Measurements from ENCODE around the gene AKAP13.
"Not testable (repeated sequence)": the region's sequence is repeated elsewhere in the genome, so short reads cannot be mapped to it uniquely, and the experiment has no call there.

AKAP13 gene, protein sequence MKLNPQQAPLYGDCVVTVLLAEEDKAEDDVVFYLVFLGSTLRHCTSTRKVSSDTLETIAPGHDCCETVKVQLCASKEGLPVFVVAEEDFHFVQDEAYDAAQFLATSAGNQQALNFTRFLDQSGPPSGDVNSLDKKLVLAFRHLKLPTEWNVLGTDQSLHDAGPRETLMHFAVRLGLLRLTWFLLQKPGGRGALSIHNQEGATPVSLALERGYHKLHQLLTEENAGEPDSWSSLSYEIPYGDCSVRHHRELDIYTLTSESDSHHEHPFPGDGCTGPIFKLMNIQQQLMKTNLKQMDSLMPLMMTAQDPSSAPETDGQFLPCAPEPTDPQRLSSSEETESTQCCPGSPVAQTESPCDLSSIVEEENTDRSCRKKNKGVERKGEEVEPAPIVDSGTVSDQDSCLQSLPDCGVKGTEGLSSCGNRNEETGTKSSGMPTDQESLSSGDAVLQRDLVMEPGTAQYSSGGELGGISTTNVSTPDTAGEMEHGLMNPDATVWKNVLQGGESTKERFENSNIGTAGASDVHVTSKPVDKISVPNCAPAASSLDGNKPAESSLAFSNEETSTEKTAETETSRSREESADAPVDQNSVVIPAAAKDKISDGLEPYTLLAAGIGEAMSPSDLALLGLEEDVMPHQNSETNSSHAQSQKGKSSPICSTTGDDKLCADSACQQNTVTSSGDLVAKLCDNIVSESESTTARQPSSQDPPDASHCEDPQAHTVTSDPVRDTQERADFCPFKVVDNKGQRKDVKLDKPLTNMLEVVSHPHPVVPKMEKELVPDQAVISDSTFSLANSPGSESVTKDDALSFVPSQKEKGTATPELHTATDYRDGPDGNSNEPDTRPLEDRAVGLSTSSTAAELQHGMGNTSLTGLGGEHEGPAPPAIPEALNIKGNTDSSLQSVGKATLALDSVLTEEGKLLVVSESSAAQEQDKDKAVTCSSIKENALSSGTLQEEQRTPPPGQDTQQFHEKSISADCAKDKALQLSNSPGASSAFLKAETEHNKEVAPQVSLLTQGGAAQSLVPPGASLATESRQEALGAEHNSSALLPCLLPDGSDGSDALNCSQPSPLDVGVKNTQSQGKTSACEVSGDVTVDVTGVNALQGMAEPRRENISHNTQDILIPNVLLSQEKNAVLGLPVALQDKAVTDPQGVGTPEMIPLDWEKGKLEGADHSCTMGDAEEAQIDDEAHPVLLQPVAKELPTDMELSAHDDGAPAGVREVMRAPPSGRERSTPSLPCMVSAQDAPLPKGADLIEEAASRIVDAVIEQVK (N-terminal part only)

DNA sequence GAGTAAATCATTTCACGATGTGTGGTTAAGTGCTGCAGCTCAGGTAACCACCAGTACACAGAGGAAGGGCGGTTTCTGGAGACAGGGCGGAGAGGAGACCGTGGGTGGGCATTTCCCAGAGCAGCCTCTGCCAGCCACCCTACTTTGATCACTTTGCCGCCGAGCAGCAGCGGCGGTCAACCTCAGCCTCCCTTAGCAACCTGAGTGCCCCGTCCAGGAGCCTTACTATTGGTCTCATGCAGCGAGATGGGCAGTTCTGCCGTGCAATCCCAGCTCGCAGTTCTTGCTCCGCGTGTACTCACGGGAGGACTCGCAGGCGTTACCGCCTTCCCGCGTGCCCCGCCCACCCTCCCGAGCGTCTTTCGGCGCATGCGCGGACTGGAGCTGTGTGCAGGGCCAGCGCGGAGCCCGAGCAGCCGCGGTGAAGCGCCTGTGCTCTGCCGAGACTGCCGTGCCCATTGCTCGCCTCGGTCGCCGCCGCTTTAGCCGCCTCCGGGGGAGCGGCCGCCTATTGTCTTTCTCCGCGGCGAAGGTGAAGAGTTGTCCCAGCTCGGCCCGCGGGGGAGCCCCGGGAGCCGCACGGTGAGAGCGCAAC lies at the start of gene AKAP13:
TSS of gene AKAP13 (plus strand) at position 387 of the 595 bp plus-strand sequence. CDS start 105,118 bp downstream, outside the sequence.
- DNase-seq (ENCODE audit: low spot score), result peak; percentile 98

DNA sequence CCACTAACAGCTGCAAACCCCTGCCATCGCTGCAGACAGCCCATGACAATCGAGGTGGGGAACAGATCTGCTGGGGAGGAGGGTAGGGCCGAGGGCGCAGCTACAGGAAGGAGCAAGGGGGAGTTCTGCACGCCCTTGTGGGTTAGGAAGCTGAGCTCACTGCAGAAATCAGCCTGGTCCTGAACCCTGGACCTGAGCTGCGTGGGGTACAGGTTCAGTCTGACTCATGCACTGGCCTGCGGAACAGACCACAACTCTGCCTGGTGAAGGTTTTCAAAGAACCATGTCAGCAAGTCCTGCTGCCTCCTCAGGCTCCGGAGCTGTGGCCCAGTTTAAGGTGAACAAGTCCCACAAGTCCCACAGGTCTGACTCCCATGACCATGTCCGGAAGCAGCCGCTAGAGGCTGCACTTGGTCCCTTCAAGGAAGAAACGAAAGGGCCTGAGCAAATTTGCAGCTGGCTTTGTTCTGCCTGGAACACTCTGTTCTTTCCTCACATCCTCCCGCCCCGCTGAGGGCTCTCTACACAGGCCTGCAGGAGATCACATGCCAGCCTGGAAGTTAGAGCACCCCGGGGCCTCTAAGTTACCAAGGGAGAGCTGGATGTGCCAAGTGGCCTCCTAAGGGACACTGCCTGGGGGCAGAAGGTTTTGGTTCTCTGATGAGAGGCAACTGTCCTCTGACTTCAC lies 49.4 kb upstream of the AKAP13 start:
- peak; percentile 72 for DNase-seq (ENCODE audit: low spot score)

DNA sequence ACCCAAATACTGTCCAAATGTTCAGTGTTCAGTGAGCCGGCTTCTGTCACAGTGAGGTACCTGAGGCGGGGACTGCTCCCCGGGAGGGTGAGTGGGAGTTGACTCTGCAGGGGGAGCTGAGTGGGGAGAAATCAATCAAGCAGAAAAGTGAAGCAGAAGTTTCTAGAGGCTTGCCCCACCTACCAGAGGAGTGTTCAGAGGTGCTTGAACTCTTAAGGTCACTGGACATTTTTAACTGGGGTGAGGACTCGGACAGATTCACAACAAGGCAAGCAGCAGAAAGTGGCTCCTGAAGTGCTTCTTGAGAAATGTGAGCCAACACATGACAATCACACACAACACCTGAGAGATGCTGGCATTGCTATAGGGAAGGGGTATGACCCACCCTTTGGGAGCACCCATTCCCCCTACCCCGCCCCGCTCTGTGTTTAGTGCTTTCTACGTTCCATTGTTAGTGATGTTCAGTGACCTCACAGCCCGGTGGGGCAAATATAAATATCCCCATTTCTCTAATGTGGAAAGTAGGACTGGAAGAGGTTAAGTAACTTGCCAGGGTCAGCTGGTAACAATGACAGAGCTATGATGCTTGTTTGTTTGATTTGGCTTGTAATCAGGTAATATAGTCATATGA lies 48.6 kb upstream of the AKAP13 start:
- no peak for DNase-seq (ENCODE audit: low spot score)

DNA sequence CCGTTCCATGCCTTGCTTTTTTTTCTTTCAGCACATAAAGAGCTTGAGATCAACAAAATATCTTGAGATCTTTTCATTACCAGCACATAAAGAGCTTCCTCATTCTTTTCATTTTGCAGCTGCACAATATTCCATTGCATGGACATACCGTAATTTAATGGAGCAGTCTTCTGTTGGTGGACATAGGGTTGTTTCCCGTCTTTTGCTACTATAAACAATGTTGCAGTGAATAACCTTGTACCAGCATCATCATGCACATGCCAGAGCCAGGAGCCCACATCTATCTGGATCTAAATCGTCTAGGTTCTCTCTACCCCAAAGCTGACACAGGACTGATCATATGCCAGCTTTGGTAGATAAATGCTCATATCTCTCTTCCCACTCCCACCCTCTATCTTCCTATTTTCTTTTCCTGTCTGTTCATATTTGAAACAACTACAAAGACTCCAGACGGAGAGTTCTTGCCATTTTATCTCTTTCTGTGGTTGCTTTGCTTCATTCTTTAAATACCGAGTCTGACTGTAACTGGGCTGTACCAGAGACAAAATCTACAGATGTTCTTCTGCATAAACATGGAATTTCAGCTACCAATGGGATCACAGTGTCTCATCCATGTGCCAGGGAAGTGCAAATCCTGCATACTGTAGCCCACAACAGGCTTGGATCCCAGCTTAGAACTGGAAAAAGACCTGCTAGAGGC lies 47.1 kb upstream of the AKAP13 start:
- peak; percentile 63 for DNase-seq (ENCODE audit: low spot score)

DNA sequence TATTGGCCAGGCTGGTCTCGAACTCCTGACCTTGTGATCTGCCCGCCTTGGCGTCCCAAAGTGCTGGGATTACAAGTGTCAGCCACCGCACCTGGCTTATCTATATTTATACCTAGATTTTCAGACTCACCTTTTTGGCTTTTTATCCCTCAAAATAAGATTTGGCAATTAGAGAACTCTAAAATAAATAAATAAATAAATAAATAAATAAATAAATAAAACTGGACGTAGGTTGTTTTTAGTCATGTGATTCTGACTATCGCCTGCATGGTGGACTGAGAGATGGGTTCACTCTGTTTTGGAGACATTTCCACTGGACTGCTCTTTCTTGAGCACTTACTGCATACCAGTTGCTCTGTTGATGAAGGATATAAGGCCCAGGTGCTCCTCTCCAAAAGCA lies 46.2 kb upstream of the AKAP13 start:
- no peak for DNase-seq (ENCODE audit: low spot score)

DNA sequence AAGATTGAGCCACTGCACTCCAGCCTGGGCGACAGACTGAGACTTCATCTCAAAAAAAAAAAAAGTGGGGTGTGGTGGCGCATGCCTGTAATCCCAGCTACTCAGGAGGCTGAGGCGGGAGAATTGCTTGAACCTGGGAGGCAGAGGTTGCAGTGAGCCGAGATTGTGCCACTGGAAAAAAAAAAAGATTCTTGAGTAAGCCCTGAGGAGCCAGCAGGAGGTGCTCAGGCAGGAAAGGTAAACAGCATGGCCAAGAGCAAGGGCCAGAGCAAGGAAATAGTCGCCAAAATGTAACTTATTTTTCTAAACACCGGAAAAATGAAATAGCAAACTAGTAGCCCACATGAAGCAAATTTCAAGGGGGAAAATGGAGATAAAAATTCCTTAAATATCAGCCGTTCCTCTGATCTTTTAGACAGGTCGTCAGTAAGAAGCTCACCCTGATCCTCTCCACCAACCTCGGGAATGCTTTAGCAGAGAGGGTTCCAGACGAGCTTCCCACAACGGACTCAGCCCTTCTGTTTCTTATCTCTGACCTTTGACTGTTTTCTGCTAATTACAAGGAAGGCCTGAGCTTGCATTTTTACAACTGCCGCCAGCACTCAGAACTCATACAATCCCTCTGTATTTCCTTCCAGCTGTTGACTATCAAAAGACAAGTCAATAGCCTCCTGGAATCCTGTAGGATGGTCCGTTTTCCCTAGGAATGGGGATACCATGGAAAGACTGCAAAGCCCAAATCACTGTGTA lies 45.0 kb upstream of the AKAP13 start:
- no peak for DNase-seq (ENCODE audit: low spot score)

DNA sequence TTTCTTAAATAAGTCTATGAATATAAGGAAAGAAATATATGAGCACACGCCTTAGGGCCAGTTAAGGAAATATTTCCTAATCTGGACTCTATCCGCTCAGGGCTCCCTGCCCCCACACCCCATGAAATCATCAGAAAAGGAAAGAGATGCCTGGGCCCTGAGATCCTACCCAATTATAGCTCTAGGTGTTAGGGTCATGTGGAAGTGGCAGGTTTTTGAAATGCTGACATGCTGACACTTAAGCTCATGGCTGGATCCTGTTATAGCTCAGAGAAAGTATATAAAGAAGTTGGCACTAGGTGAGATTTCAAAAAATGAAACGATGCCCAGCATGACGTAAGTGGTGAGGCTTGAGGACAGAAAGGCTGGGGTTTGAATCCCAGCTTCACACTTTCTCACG lies 43.5 kb upstream of the AKAP13 start:
- no peak for DNase-seq (ENCODE audit: low spot score)

DNA sequence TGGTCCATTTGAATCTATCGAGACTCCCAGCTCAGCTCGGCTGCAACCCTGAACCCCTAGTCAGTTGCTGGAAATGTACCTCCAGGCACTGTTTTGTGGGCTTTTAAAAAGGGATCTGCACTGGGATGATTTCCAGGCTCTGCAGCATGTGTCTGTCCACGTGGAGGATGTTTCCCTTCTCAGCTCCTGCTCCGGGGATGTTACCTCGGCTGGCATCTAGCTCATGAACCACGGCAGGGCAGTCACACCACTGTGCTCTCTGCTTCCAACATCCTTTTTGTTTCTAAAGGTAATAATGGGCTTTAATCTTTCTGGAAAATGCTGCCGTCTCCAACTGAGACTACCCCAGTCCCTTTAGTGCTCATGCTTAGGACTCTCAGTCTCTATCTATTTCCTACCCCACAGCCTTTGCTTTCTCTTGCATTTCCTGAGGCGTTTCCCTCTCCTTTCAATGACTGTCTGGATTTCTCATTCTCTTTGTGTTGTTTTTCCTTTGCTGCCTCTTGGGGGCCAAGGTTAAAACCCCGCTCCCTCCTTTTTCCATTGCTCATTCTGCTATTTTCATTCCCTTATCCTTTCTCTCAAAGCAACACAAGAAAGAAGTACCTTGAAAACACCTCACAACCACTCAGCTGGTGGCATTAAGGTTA lies 42.9 kb upstream of the AKAP13 start:
- no peak for DNase-seq (ENCODE audit: low spot score)

DNA sequence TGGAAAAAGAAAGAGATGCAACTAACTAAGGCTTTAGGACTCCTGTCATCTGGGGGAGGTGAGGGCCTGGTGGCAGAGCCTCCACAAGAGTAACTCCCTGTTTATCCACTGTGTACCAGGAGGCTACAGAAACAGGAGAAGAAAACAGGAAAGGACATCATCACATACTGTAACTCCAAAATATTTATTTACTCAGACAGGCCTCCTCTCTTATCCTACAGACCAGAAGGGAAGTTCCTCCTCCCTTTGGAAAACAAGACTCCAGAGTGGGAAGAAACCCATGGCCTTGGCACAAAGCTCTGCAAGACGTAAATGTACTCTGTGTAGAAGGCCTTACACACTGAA lies 40.1 kb upstream of the AKAP13 start:
- no peak for DNase-seq (ENCODE audit: low spot score)

DNA sequence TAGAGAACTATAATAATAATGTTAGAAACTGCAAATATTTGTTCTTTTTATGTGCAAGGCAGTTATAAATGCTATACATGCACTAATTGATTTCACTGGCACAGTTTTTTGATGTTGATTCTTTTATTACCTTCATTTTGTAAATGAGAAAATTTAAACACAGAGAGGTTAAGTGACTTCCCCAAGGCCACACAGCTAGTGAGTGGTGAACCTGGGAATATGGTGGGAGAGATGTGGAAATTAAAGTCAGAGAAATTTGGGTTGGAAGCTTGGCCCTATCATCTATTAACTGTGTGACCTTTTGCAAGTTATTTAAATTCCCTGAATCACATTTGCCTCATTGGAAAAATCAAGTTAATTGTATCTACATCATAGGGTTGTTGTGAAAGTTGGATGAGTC lies 39.6 kb upstream of the AKAP13 start:
- DNase-seq (ENCODE audit: low spot score), result no peak

DNA sequence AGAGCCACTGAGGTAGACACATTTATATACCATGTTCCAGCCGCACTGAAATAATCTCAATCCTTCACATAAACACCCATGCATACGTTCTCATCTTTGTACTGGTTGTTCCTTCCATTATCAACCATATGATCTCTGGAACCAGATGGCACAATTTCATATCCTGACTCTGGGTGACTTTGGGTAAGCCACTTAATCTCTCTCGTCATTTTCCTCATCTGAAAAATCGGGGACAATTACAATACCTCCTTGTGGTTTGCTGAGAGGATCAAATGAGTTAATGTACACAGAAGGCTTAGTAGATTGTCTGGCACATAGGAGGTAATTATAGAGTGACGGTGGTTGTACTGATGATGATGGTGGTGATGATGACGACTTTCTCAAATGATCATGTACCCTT lies 38.2 kb upstream of the AKAP13 start:
- not testable (repeated sequence) for DNase-seq (ENCODE audit: low spot score)

DNA sequence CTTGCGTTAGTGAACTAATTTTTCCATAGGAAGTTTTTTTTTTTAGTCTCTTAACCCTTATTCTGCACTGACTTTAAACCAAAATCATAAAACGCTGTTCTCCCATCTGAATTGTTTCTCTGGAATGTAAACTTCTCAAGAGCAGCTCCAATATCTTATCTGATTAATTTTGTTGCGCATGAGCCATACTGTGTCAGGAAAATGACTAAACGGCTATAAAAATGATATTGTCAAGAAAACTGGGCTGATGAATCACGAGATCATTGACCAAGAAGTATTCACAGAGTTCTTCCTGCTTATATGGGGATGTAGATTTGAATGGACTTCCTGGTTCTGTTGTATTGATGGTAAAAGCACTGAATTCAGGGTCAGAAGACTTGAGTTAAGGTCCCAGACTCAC lies 37.0 kb upstream of the AKAP13 start:
- peak; percentile 10 for DNase-seq (ENCODE audit: low spot score)

DNA sequence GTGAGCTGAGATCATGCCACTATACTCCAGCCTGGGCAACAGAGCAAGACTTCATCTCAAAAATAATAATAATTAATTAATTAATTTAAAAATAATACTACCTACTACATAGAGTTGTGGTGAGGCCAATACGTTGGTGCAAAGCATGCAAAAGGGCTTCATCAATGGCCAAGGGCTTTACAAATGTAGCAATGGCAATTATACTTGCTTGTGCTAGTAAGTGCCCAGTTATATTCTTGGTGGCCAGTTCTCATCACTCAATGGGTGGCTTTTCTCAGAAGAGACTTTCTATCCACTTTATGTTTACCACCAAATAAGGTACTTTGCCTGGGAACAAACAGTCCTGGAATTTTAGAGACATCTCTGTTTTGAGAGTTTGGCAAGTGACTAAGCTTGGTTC lies 36.2 kb upstream of the AKAP13 start:
- not testable (repeated sequence) for DNase-seq (ENCODE audit: low spot score)

DNA sequence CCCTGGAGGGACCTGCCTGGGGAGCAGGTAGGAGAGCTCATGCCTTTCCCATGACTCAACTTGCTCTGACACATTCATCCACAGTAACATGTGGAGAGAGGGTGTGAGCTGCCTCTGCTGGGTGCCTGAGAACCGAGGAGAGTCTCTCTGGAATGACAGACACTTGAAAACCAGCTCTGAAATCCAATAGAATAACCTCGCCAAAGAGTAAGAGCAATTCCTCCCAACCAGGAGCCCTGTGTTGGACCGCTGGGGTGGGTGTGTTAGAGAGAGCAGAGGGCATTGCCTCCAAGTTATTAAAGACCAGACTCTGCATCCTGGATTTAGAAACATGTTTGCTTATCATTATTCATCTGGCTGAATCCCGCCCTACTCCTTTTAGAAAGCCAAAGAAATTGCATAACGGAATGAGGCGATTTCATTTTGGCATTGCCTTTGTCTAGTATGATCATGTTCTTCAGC lies 35.7 kb upstream of the AKAP13 start:
- not testable (repeated sequence) for DNase-seq (ENCODE audit: low spot score)

DNA sequence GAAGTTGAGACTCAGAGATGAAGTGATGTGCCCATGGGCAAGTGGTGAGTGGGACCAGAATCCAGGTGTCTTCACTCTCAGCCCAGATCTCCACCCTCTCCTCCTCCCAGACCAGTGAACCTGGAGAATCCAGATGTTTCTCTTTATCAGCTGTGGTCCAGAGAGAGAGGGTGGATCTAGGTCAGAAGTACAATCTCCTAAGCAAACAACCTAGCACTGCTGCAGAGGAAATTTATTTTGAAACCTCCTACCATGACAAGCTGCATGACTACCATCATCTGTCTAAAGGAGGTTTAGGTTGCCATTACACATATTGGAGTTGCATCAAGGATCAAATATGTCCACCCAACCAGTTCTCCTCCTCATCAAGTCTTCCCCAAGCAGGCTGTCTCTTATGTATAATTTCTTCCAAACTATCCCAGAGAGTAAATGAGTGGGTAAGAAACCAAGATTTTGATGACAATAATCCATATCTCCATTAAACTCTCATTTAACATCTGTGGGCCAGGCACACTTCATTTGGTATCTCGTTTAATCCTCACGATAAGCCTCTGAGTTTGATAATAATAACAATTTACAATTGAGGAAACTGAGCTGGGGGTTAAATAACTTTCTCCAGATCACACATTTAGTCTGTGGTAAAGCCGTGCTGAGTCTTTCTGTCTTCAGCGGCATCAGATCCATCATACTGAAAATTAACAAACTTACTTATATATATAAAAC lies 35.0 kb upstream of the AKAP13 start:
- not testable (repeated sequence) for DNase-seq (ENCODE audit: low spot score)

DNA sequence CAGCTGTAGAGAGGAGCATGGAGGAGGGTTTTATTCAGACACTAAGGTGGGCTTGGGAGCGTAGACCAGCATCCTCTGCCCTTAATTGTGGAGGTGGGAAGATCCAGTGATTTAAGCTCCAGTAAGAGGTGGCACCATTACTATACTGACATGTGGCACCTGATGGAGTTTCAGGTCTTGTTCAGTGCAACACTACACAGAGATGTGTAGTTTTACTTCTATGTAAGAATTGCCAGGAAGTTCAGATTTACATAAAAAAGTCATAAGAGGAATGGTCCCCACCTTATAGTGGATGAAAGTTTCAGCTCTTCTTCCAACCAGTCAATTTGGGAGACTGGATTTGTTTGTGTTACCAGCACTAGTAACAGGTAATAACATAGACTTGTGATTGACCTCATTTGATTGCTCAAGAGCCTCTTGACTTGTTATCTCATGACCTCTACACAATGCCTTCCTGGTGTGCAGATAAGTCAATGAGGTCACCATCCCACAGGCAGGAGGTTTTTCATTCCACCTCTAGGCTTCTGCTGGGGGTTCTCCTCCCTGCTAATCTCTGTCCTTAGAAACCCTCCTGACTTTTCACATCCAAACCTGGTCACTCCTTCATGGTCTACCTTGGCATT lies 33.8 kb upstream of the AKAP13 start:
- not testable (repeated sequence) for DNase-seq (ENCODE audit: low spot score)

DNA sequence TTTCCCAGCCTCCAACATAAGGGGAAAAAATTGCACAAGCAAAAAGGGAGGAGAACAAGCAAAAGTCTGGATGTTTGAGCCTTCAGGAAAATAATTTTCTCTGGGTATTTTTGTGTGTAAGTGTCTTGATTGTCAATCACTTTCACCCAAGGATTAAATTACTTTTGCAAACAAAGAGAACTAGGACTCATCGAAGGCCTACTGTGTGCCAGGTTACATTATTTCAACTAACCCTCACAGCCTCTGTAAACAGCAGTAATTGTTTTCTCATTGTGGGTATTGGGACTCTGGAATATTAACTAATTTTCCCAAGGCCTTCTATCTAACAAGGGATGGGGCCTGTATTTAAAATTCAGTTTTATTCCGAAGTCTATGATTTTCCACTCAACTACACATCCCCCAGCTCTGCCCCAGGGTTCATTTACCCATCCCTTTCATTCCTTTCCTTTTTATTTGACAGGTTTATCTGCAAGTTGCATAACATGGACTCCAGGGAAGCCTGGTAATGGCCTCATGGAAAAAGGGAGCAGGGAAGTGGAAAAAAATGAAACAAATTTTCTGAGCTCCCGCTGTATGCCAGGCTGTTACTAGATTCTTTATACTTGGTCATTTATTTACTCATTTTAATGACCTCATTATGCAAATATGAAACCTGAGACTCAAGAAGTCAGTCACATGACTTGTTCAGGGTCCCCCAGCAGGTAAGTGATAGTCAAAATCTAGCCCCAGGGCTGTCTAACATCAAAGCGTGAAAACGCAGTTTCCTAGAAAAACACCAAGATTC lies 32.9 kb upstream of the AKAP13 start:
- not testable (repeated sequence) for DNase-seq (ENCODE audit: low spot score)

Data from AG08396 (cell line).